GM12878 (cell line): Measurements from ENCODE around the gene PDE1C.

ENCODE experiments used
- HCFC1 ChIP-seq: fragments of 150-350 bp; IDR thresholded peaks from 2 replicates; pipeline ENCODE4 v1.6.1; 2014; ENCODE audit warnings: low read length
- HDAC6 ChIP-seq: fragments of 200-600 bp; sonication (generic); IDR thresholded peaks from one replicate; pipeline ENCODE4 v1.8.0; 2017; ENCODE audit warnings: antibody characterized with exemption; ENCODE audit not compliant: unreplicated experiment
- IKZF1 ChIP-seq: fragments of 450-650 bp; conservative IDR thresholded peaks from 2 replicates; pipeline ENCODE4 v1.6.1; 2017; ENCODE audit warnings: antibody characterized with exemption, mild to moderate bottlenecking
- NRF1 ChIP-seq: conservative IDR thresholded peaks from 2 replicates; pipeline ENCODE4 v1.6.1; 2011; ENCODE audit warnings: mild to moderate bottlenecking, low read depth, low read length, improper control_type of control experiment
- POLR2A ChIP-seq: IDR thresholded peaks from 2 replicates; pipeline ENCODE4 v1.6.1; 2011; ENCODE audit warnings: low read depth, mild to moderate bottlenecking, low read length
- POLR2AphosphoS5 ChIP-seq: IDR thresholded peaks from 2 replicates; pipeline ENCODE4 v1.6.1; 2011; ENCODE audit warnings: mild to moderate bottlenecking, low read length, inconsistent platforms
- RAD21 ChIP-seq: IDR thresholded peaks from 2 replicates; pipeline ENCODE4 v1.6.1; 2011; ENCODE audit warnings: mild to moderate bottlenecking, low read depth, low read length, moderate library complexity; ENCODE audit not compliant: insufficient read depth
- SREBF1 ChIP-seq: IDR thresholded peaks from 2 replicates; pipeline ENCODE4 v1.6.1; 2012; ENCODE audit warnings: mild to moderate bottlenecking, low read length
- TARDBP ChIP-seq: IDR thresholded peaks from 2 replicates; pipeline ENCODE4 v1.6.1; 2016; ENCODE audit warnings: borderline replicate concordance
- ZNF622 ChIP-seq: fragments of 450-650 bp; IDR thresholded peaks from 2 replicates; pipeline ENCODE4 v1.6.1; 2017; ENCODE audit warnings: mild to moderate bottlenecking, inconsistent platforms
- TF ChIP-seq, protein P1 (sequence below), 3 experiments: IDR thresholded peaks in 2 of 3; conservative IDR thresholded peaks in 1 of 3; 2 replicates each; pipeline ENCODE4 v1.5.1; 2011; ENCODE audit warnings: low read depth in 3 of 3, low read length in 3 of 3, mild to moderate bottlenecking in 3 of 3, control low read depth in 2 of 3, moderate library complexity in 2 of 3, inconsistent platforms in 1 of 3, mixed read lengths in 1 of 3; ENCODE audit not compliant: control insufficient read depth in 2 of 3, insufficient read depth in 1 of 3; ENCODE audit errors: extremely low read depth in 1 of 3
- TF ChIP-seq, protein P2 (sequence below): fragments of 450-650 bp; IDR thresholded peaks from 2 replicates; pipeline ENCODE4 v1.6.1; 2017; ENCODE audit warnings: low read depth, mild to moderate bottlenecking, moderate library complexity

DNA sequence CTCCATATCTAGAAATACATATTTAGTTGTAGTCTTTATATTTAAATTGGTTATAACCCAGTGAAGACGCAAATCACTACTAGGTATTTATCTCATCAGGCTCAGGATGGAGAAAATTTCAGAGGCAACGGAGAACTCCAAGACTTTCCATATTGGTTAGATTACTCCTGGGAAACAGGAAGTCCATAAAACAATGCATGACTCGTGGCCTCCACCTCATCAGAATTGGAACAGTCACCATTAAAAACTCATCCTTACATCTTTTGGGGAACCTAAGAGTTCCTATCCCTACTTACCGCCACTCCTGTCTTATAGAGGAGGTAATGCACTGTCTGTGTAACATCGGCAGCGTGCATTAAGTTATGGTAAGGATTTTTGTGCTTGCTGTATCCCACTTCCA lies 205.6 kb downstream of the PDE1C start:
- no peak for TF ChIP-seq HDAC6
- TF ChIP-seq HCFC1: no peak
- TF ChIP-seq SREBF1: no peak
- TF ChIP-seq, protein P1, sequence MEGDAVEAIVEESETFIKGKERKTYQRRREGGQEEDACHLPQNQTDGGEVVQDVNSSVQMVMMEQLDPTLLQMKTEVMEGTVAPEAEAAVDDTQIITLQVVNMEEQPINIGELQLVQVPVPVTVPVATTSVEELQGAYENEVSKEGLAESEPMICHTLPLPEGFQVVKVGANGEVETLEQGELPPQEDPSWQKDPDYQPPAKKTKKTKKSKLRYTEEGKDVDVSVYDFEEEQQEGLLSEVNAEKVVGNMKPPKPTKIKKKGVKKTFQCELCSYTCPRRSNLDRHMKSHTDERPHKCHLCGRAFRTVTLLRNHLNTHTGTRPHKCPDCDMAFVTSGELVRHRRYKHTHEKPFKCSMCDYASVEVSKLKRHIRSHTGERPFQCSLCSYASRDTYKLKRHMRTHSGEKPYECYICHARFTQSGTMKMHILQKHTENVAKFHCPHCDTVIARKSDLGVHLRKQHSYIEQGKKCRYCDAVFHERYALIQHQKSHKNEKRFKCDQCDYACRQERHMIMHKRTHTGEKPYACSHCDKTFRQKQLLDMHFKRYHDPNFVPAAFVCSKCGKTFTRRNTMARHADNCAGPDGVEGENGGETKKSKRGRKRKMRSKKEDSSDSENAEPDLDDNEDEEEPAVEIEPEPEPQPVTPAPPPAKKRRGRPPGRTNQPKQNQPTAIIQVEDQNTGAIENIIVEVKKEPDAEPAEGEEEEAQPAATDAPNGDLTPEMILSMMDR (IDR thresholded peaks at IDR 0.05 in 2 of 3, conservative IDR thresholded peaks at IDR 0.05 in 1 of 3; ENCODE audit: control insufficient read depth in 2 of 3, extremely low read depth in 1 of 3, insufficient read depth in 1 of 3, low read depth in 3 of 3, low read length in 3 of 3): no peak
- no peak for TF ChIP-seq POLR2A
- no peak for TF ChIP-seq ZNF622
- TF ChIP-seq, protein P2, sequence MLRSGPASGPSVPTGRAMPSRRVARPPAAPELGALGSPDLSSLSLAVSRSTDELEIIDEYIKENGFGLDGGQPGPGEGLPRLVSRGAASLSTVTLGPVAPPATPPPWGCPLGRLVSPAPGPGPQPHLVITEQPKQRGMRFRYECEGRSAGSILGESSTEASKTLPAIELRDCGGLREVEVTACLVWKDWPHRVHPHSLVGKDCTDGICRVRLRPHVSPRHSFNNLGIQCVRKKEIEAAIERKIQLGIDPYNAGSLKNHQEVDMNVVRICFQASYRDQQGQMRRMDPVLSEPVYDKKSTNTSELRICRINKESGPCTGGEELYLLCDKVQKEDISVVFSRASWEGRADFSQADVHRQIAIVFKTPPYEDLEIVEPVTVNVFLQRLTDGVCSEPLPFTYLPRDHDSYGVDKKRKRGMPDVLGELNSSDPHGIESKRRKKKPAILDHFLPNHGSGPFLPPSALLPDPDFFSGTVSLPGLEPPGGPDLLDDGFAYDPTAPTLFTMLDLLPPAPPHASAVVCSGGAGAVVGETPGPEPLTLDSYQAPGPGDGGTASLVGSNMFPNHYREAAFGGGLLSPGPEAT: no peak
- no peak for TF ChIP-seq POLR2AphosphoS5
- no peak for TF ChIP-seq RAD21
- no peak for TF ChIP-seq NRF1
- no peak for TF ChIP-seq TARDBP
- no peak for TF ChIP-seq IKZF1
